Measurements from ENCODE around the gene HDAC3.
A peak's percentile ranks its signal among the peaks of the same experiment; 100 is the strongest.

Gene HDAC3

DNA sequence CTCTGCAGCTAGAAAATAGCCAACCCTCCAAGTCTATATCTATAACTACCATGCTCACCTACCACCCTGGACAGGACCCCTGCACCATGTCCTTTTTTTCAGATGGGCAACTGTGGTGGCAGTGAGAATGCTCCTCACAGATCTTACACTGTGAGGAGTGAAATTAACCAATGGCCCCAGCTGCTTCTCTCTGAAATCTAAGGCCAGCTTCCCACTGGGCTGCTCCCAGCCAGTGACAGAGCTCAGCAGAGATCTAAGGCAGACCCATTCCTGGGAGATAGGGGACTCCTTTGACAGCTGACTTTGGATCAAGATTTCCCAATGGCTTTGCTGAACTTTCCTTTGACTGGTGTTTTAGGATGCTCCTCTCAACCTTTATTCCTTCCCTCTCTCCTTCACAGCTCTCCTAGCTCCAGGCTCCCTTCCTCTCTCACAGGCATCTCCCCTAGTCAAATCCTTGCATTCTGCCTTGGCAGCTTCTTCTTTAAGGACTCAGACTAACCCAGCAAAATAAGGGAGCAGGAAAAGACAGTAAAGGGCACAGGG, 47.0 kb upstream of the HDAC3 start:
- ChIA-PET POLR2A (interaction anchor here (0.6 to 0.8 kb wide), 3 partner anchors 47 to 1635 kb away, joined by 3 read pairs; partner anchors contain the start of gene RELL2), CTCF (interaction anchor here (0.7 to 2.9 kb wide), 8 partner anchors 9 to 341 kb away, joined by 3 to 28 read pairs (median 4); no protein-coding TSS in a partner anchor)
- Histone ChIP-seq H3K9me3 (ENCODE audit: control insufficient read depth, insufficient read depth, low read depth, low read length) (no peaks in the 10 kb centered on the region), H3K36me3 (ENCODE audit: control insufficient read depth in 2 of 2, insufficient read depth in 1 of 2, low read length in 2 of 2) (no peaks in the 10 kb centered on the region; a peak in 1 of 3 replicates), H3K27ac (ENCODE audit: extremely low read depth, low read depth, low read length) (no peak overlapping the region), H3K4me1 (ENCODE audit: control insufficient read depth, insufficient read depth, low read length) (no peaks in the 10 kb centered on the region), H3K4me3 (ENCODE audit: low read depth, low read length) (no peak overlapping the region)
- TF ChIP-seq ZNF768 (tag by site-specific recombination; IDR thresholded peaks at IDR 0.05) = no peak
- TF ChIP-seq ZNF843 (tag by site-specific recombination; IDR thresholded peaks at IDR 0.05) = no peak
- TF ChIP-seq ZIC2 (tag by site-specific recombination; IDR thresholded peaks at IDR 0.05) = 0 out of 2 replicates have a peak, but pooled peaks have one; percentile 28
- TF ChIP-seq, protein P1, sequence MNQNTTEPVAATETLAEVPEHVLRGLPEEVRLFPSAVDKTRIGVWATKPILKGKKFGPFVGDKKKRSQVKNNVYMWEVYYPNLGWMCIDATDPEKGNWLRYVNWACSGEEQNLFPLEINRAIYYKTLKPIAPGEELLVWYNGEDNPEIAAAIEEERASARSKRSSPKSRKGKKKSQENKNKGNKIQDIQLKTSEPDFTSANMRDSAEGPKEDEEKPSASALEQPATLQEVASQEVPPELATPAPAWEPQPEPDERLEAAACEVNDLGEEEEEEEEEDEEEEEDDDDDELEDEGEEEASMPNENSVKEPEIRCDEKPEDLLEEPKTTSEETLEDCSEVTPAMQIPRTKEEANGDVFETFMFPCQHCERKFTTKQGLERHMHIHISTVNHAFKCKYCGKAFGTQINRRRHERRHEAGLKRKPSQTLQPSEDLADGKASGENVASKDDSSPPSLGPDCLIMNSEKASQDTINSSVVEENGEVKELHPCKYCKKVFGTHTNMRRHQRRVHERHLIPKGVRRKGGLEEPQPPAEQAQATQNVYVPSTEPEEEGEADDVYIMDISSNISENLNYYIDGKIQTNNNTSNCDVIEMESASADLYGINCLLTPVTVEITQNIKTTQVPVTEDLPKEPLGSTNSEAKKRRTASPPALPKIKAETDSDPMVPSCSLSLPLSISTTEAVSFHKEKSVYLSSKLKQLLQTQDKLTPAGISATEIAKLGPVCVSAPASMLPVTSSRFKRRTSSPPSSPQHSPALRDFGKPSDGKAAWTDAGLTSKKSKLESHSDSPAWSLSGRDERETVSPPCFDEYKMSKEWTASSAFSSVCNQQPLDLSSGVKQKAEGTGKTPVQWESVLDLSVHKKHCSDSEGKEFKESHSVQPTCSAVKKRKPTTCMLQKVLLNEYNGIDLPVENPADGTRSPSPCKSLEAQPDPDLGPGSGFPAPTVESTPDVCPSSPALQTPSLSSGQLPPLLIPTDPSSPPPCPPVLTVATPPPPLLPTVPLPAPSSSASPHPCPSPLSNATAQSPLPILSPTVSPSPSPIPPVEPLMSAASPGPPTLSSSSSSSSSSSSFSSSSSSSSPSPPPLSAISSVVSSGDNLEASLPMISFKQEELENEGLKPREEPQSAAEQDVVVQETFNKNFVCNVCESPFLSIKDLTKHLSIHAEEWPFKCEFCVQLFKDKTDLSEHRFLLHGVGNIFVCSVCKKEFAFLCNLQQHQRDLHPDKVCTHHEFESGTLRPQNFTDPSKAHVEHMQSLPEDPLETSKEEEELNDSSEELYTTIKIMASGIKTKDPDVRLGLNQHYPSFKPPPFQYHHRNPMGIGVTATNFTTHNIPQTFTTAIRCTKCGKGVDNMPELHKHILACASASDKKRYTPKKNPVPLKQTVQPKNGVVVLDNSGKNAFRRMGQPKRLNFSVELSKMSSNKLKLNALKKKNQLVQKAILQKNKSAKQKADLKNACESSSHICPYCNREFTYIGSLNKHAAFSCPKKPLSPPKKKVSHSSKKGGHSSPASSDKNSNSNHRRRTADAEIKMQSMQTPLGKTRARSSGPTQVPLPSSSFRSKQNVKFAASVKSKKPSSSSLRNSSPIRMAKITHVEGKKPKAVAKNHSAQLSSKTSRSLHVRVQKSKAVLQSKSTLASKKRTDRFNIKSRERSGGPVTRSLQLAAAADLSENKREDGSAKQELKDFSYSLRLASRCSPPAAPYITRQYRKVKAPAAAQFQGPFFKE (tag by site-specific recombination; IDR thresholded peaks at IDR 0.05; ENCODE audit: borderline replicate concordance) = no peak
- TF ChIP-seq, protein P2, sequence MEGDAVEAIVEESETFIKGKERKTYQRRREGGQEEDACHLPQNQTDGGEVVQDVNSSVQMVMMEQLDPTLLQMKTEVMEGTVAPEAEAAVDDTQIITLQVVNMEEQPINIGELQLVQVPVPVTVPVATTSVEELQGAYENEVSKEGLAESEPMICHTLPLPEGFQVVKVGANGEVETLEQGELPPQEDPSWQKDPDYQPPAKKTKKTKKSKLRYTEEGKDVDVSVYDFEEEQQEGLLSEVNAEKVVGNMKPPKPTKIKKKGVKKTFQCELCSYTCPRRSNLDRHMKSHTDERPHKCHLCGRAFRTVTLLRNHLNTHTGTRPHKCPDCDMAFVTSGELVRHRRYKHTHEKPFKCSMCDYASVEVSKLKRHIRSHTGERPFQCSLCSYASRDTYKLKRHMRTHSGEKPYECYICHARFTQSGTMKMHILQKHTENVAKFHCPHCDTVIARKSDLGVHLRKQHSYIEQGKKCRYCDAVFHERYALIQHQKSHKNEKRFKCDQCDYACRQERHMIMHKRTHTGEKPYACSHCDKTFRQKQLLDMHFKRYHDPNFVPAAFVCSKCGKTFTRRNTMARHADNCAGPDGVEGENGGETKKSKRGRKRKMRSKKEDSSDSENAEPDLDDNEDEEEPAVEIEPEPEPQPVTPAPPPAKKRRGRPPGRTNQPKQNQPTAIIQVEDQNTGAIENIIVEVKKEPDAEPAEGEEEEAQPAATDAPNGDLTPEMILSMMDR (tag by site-specific recombination; IDR thresholded peaks at IDR 0.05) = no peak
- no peak for TF ChIP-seq ZNF48 (tag by site-specific recombination; IDR thresholded peaks at IDR 0.05)
- no peak for TF ChIP-seq ZFHX2 (tag by site-specific recombination; conservative IDR thresholded peaks at IDR 0.05)
- no peak for TF ChIP-seq ZNF830 (tag by site-specific recombination; IDR thresholded peaks at IDR 0.05; ENCODE audit: low read depth)
- TF ChIP-seq ZBTB20 (tag by site-specific recombination; IDR thresholded peaks at IDR 0.05) = no peak
- TF ChIP-seq YY1 (tag by site-specific recombination; IDR thresholded peaks at IDR 0.05) = no peak
- TF ChIP-seq ZNF549 (tag by site-specific recombination; IDR thresholded peaks at IDR 0.05) = no peak
- TF ChIP-seq, protein P3, sequence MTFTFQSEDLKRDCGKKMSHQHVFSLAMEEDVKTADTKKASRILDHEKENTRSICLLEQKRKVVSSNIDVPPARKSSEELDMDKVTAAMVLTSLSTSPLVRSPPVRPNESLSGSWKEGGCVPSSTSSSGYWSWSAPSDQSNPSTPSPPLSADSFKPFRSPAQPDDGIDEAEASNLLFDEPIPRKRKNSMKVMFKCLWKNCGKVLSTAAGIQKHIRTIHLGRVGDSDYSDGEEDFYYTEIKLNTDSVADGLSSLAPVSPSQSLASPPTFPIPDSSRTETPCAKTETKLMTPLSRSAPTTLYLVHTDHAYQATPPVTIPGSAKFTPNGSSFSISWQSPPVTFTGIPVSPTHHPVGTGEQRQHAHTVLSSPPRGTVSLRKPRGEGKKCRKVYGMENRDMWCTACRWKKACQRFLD (tag by site-specific recombination; IDR thresholded peaks at IDR 0.05) = no peak
- TF ChIP-seq, protein P4, sequence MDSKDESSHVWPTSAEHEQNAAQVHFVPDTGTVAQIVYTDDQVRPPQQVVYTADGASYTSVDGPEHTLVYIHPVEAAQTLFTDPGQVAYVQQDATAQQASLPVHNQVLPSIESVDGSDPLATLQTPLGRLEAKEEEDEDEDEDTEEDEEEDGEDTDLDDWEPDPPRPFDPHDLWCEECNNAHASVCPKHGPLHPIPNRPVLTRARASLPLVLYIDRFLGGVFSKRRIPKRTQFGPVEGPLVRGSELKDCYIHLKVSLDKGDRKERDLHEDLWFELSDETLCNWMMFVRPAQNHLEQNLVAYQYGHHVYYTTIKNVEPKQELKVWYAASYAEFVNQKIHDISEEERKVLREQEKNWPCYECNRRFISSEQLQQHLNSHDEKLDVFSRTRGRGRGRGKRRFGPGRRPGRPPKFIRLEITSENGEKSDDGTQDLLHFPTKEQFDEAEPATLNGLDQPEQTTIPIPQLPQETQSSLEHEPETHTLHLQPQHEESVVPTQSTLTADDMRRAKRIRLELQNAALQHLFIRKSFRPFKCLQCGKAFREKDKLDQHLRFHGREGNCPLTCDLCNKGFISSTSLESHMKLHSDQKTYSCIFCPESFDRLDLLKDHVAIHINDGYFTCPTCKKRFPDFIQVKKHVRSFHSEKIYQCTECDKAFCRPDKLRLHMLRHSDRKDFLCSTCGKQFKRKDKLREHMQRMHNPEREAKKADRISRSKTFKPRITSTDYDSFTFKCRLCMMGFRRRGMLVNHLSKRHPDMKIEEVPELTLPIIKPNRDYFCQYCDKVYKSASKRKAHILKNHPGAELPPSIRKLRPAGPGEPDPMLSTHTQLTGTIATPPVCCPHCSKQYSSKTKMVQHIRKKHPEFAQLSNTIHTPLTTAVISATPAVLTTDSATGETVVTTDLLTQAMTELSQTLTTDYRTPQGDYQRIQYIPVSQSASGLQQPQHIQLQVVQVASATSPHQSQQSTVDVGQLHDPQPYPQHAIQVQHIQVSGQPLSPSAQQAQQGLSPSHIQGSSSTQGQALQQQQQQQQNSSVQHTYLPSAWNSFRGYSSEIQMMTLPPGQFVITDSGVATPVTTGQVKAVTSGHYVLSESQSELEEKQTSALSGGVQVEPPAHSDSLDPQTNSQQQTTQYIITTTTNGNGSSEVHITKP (tag by site-specific recombination; IDR thresholded peaks at IDR 0.05) = peak; percentile 98

Data from HEK293 (cell line).